Calu3 (cell line): ENCODE results near the gene ANO2. TPM values are rescaled to one million over a fixed set of nuclear protein-coding genes. Genes with fewer than 3 reads are reported as not detected.

Experiments used
- BruUV-seq: library from RNA; stranded (reverse); fragments of 400-500 nt; replicated peaks from 2 replicates; lab custom pipeline; 2021; lab: Mats Ljungman, UMichigan
- CTCF ChIA-PET: fragments of 300-600 bp; sonication (Branson Sonifier 250); formaldehyde crosslinking; loops from one replicate; lab custom pipeline; 2022; ENCODE audit warnings: antibody characterized with exemption; lab: Charles Lee
- DNase-seq: peaks from one replicate; pipeline ENCODE4 v3.0.0; 2022
- H3K27ac Mint-ChIP-seq: one replicate; pipeline ENCODE4 v1.8.0; 2022; ENCODE audit warnings: mixed read lengths; ENCODE audit not compliant: unreplicated experiment
- H3K27me3 Mint-ChIP-seq: one replicate; pipeline ENCODE4 v1.8.0; 2022; ENCODE audit warnings: mixed read lengths; ENCODE audit not compliant: unreplicated experiment
- H3K36me3 Mint-ChIP-seq: one replicate; pipeline ENCODE4 v1.8.0; 2022; ENCODE audit warnings: mild to moderate bottlenecking, moderate library complexity, mixed read lengths; ENCODE audit not compliant: insufficient read depth, unreplicated experiment
- H3K4me1 Mint-ChIP-seq: one replicate; pipeline ENCODE4 v1.8.0; 2022; ENCODE audit warnings: mild to moderate bottlenecking, low read depth, mixed read lengths; ENCODE audit not compliant: unreplicated experiment
- H3K4me3 Mint-ChIP-seq: one replicate; pipeline ENCODE4 v1.8.0; 2022; ENCODE audit warnings: mild to moderate bottlenecking, low read depth, moderate library complexity, mixed read lengths; ENCODE audit not compliant: unreplicated experiment
- H3K9me3 Mint-ChIP-seq: one replicate; pipeline ENCODE4 v1.8.0; 2022; ENCODE audit warnings: low read depth, mixed read lengths; ENCODE audit not compliant: unreplicated experiment
- CTCF ChIP-seq: fragments of 200-600 bp; IDR thresholded peaks from one replicate; pipeline ENCODE4 v1.8.0; 2022; ENCODE audit warnings: antibody characterized with exemption; ENCODE audit not compliant: unreplicated experiment
- intact Hi-C: fragments of 100-400 bp; cut with micrococcal nuclease; formaldehyde crosslinking; loops from one replicate; pipeline ENCODE4 v1.10.0; 2022; ENCODE audit not compliant: unreplicated experiment
- total RNA-seq: library from RNA; stranded (reverse); gene quantifications from 2 replicates; pipeline ENCODE4 v1.2.3, GENCODE V29; 2022

Gene ANO2
- total RNA-seq, 1 experiment from 2014 or later = not detected

- intact Hi-C loops = no loop called here
- no peak for DNase-seq
- no peaks in the 10 kb centered on the region for H3K9me3 Mint-ChIP-seq
- H3K4me3 Mint-ChIP-seq = no peak overlapping the region
- no peaks in the 10 kb centered on the region for H3K4me1 Mint-ChIP-seq
- no peak overlapping the region for H3K27ac Mint-ChIP-seq
- H3K36me3 Mint-ChIP-seq = no peaks in the 10 kb centered on the region
- BruUV-seq = no TSS peak
- CTCF ChIA-PET = no interaction called here
- TF ChIP-seq CTCF = no peak
- peaks cover 44% of the 10 kb centered on the region for H3K27me3 Mint-ChIP-seq
These were observed 157.2 kb downstream of the ANO2 start for GRCh38 chr12:5787828-5788227.

- CTCF ChIA-PET = interaction anchor here (1.3 kb wide), 1 partner anchor 8 kb away, joined by 3 read pairs; no protein-coding TSS in a partner anchor
These were observed 159.5 kb downstream of the ANO2 start for GRCh38 chr12:5785601-5786000.

GRCh38 chr12:5784462-5785130 lies 160.5 kb downstream of the ANO2 start:
- no TSS peak for BruUV-seq
- Mint-ChIP-seq H3K36me3 (no peaks in the 10 kb centered on the region), H3K4me1 (no peaks in the 10 kb centered on the region), H3K27ac (no peak overlapping the region), H3K27me3 (peaks cover 23% of the 10 kb centered on the region), H3K9me3 (no peaks in the 10 kb centered on the region), H3K4me3 (no peak overlapping the region)
- intact Hi-C loops = no loop called here
- DNase-seq = no peak
- CTCF ChIA-PET = no interaction called here
- no peak for TF ChIP-seq CTCF

More at GRCh38 chr12:5785601-5786000, 159.5 kb downstream of the ANO2 start:
- intact Hi-C loops = no loop called here
- Mint-ChIP-seq H3K9me3 (no peaks in the 10 kb centered on the region), H3K36me3 (no peaks in the 10 kb centered on the region), H3K4me3 (no peak overlapping the region), H3K27ac (no peak overlapping the region), H3K4me1 (no peaks in the 10 kb centered on the region), H3K27me3 (peaks cover 29% of the 10 kb centered on the region)
- TF ChIP-seq CTCF = no peak
- DNase-seq = no peak
- BruUV-seq = no TSS peak

GRCh38 chr12:5783289-5783920 lies 161.7 kb downstream of the ANO2 start:
- no TSS peak for BruUV-seq
- H3K36me3 Mint-ChIP-seq = no peaks in the 10 kb centered on the region
- H3K27ac Mint-ChIP-seq = no peak overlapping the region
- no peaks in the 10 kb centered on the region for H3K9me3 Mint-ChIP-seq
- DNase-seq = no peak
- CTCF ChIA-PET = no interaction called here
- TF ChIP-seq CTCF = no peak
- intact Hi-C loops = no loop called here
- peaks cover 24% of the 10 kb centered on the region for H3K27me3 Mint-ChIP-seq
- H3K4me3 Mint-ChIP-seq = no peak overlapping the region
- no peaks in the 10 kb centered on the region for H3K4me1 Mint-ChIP-seq
